GM19328 (cell line): ENCODE data around the gene POMC.
A peak's percentile ranks its signal among the peaks of the same experiment; 100 is the strongest.
"Not testable (repeated sequence)": the region's sequence is repeated elsewhere in the genome, so short reads cannot be mapped to it uniquely, and the experiment has no call there.

Source experiments
- ATAC-seq: cut with Tn5 transposase; IDR thresholded peaks from one replicate; pipeline ENCODE4 v1.9.1; 2021; ENCODE audit warnings: mild to moderate bottlenecking, moderate library complexity; ENCODE audit not compliant: unreplicated experiment

POMC gene

DNA sequence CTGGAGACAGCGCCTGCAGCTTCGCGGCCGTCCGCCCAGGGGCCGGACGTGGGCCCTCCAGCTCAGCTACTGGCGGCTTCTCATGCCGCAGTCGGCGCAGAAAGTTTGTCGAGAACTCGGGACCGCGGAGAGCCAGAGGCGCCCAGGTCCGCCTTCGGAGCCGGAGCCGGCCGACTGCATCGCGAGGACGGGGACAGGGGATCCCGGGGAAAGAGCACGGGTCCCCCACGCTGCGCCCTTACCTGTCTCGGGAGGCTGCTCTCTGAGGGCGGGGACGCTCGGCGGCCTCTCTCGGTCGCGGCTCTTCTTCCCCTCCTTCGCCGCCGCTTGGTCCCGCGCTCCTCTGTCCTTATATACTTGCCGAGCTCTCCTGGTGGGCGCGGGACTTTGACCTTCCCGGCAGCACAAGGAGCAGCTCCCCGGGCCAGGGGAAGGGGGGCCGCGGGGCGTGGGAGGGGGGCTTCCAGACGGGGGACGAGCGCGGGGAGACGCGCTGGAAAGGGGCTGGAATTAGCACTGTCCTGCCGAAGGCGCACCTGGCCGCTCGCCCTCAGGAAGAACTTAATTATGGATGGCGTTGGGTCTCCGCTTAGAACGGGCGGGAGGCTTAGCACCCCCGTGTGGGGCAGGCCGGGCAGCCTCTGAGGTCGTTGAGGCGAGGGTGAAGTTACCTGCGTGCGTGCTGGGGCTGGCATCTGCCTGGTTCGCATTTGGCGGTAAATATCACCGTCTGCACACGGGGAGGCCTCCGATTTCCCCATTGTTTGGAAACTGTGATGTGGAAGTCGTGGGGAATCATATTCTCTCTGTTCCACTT is at the start of gene POMC:
TSS of gene POMC (minus strand) at position 325 of the 817 bp plus-strand sequence. CDS start 3,808 bp downstream, outside the sequence.
- ATAC-seq, result no peak

- ATAC-seq, result no peak
Measured at GRCh38 chr2:25218100-25218499, 49.7 kb upstream of the POMC start.

DNA sequence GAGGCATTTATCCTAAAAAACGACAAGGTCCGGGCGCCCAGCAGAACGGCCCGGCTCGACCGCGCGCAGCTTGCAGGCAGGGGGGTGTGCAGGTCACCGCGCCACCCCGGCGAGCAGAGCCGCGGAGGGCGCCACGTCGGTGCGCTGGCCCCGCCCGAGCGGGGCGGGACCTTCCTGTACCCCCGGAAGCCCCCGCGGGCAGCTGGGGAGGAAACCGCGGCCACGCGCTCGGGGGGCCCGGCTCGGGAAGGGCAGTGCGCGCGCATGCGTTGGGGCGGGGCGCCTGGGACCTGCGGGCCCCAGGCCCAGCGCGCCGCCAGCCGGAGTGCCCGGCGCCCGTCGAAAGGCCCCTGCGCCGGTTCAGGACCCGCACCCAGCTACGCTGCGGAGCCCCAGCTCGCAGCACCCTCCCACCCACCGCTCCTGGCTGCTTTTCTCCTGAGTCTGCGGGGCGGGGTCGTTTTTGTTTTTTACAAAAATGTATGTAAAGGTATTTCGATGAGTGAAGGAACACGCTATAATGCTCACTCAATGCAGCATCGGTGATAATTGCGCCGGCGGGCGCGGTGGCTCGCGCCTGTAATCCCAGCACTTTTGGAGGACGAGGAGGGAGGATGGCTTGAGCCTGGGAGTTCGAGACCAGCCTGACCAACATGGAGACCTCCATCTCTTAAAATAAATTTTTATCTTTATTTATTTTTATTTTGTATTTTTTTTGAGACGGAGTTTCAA is 47.7 kb upstream of the POMC start:
- ATAC-seq, result peak; percentile 76

- no peak for ATAC-seq
Measured at GRCh38 chr2:25215232-25215631, 46.9 kb upstream of the POMC start.

DNA sequence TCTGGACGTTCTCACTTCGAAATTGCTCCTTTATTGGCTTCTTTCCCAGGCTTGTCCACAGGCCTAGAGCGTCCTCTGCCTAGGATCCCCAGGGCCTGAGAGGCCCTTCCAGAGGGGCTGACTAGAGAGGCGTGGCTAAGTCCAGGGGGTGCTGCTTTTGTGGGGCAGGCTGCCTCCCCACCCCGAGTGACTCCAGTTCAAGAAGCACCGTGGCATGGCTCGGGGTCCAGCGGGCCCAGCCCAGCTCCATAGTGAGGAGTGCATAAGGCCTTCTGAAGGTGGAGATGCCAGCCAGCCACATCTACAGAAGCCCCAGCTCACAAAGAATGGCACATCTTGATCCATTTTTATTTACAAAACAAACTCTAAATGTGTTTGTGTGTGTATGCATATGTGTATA is 44.8 kb upstream of the POMC start:
- ATAC-seq, result no peak

GRCh38 chr2:25210923-25211322 is 42.5 kb upstream of the POMC start:
- not testable (repeated sequence) for ATAC-seq

DNA sequence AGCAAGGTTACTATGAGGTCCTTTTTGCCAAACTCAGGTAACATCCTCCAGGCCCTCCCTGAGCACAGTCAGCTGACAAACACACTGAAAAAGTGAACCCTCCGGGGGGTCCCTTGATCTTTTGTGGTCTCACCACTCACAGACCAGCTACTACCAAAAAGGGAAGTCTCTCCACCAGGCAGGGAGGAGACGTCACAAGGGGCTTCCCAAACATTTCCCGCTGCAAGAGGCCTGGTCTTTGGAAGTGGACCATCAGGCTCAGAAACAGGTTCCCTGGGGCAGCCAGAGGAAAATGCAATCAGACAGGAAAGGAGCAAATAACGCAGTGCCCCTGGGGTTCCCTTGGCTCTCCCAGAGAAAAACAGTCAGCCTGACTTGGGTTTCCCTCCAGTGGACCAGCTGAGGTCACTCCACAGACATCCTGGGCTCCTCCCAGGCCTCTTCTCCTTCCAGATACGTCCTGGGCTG is 38.7 kb upstream of the POMC start:
- ATAC-seq, result no peak

GRCh38 chr2:25204190-25204838 is 35.9 kb upstream of the POMC start:
- no peak for ATAC-seq

GRCh38 chr2:25202275-25202674 is 33.9 kb upstream of the POMC start:
- no peak for ATAC-seq

- ATAC-seq, result no peak
Measured at GRCh38 chr2:25201794-25202193, 33.4 kb upstream of the POMC start.

- ATAC-seq, result no peak
Measured at GRCh38 chr2:25201265-25201664, 32.9 kb upstream of the POMC start.

GRCh38 chr2:25198576-25198975 is 30.2 kb upstream of the POMC start:
- no peak for ATAC-seq

DNA sequence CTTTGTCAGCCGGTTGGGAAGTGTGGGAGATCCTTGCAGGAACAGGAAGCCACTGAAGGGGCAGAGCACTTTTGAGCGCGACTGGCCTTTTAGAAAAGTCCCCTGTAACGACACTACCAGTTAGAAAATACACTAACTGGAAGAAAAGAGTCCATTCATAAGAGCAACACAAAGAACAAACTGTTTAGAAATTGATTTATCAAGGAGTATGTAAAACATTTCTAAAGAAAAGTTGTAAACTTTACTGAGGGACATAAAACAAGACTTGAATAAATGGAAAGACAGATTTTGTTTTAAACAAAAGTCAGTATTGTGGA is 29.8 kb upstream of the POMC start:
- ATAC-seq, result no peak

GRCh38 chr2:25197336-25198208 is 29.2 kb upstream of the POMC start:
- ATAC-seq, result no peak

DNA sequence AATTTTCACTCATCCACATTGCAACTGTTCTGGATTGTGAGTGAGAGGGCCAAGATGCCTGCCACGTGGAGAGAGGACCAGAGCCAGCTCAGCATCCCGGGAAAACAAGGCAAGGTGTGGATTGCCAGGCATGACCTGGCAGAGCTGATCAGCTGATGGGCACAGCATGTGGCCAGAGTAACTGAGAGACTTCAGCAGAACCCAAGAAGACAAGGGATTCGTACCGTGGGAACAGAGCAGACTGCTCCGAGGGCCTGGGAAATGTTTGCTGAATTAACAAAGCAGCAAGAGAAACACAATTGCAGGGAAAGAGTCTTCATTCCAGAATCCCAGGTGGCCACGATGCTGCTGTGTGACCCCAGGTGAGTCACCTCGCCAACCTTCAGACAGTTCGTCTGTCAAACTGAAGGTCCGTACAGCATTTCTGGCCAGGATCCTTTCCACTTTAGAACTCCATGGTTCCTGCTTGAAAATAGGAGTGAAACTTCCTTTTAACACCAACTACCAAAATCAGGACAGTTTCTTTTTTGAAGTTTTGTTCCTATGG is 26.3 kb upstream of the POMC start:
- ATAC-seq, result no peak

DNA sequence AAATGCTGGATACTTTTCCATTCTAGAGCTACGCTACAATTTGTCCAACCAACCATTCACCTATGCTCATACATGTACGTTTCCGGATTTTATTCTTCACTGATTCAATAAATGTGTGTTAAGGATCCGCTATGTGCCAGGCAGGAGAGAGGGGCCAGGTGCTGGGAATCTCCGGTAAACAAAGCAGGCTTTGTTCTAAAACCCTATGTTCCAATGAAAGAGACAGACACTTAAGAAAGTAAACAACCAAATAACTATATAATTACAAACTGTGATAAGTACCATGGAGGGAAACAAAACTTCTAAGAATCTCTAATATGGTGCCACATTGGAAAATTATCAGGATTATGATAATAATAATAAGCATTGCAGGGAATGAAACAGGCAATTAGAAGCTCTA is 22.2 kb upstream of the POMC start:
- no peak for ATAC-seq

- ATAC-seq, result no peak
Measured at GRCh38 chr2:25188405-25188804, 20.0 kb upstream of the POMC start.

- no peak for ATAC-seq
Measured at GRCh38 chr2:25187729-25188350, 19.5 kb upstream of the POMC start.

DNA sequence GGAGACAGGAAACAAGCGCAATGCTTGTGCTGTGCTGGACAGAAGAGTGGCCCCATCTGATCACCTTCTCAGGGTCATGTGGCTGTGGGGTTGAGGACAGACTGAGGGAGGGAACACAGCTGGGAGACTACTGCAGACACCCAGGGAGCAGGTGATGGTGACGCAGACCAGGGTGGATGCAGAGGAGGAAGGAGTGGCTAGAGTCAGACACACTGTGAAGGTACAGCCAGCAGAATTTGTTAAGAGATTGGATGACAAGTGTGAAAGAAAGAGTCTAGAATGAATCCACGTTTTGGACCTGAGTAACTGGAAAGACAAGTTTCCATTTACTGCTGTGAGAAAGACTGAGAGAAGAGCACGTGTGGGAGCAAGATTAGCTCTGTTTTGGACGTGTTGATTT is 15.9 kb upstream of the POMC start:
- ATAC-seq, result no peak

GRCh38 chr2:25178976-25179375 is 10.6 kb upstream of the POMC start:
- ATAC-seq, result no peak
